Measurements from ENCODE around the gene C4orf54.

C4orf54 gene

GRCh38 chr4:99651811-99652485, 5.7 kb downstream of the C4orf54 start:
- no peak for DNase-seq

- DNase-seq = no peak
These were observed 6.4 kb downstream of the C4orf54 start for GRCh38 chr4:99651016-99651769.

DNA sequence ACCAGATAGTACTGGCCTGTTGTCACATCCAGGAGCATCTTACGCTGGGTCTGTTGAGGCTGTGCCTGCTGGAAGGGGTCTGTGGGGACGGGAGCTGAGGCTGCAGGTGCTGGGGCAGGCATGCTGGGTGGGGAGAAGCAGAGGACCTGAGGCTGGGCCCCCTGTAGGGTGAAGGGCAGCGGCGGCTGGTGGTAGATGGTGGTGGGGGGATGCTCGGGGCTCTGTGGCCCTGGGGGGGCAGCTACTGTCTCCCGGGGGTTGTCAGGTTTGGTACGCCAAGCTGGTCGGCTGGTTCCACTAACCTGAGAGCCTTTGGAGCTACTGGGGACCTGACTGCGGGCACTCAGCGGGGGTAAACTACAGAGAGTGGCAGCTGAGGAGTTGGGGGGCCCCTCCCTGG, 7.8 kb downstream of the C4orf54 start:
- DNase-seq = no peak

GRCh38 chr4:99649208-99649607, 8.4 kb downstream of the C4orf54 start:
- DNase-seq = no peak

- no peak for DNase-seq
These were observed 9.3 kb downstream of the C4orf54 start for GRCh38 chr4:99648321-99648720.

DNA sequence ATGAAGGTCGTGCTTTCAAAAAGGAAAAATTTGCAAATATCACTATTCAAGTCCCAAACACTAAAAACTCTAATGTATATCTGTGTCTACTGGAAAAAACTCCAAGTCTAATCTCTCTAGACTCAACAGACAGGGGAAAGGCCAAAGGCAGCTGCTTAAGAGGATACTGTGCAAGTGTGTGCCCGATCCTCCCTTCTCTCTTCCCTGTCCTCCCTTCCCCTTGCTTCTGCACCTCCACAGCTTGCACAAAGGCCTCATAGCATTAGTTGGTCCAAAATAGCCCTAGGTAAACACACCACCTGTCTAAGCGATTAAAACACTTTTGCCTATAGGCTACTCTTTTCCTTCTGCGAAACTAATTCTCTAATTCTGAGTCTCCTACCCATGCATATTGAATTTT, 10.6 kb downstream of the C4orf54 start:
- no peak for DNase-seq

GRCh38 chr4:99645638-99646037, 12.0 kb downstream of the C4orf54 start:
- no peak for DNase-seq

DNA sequence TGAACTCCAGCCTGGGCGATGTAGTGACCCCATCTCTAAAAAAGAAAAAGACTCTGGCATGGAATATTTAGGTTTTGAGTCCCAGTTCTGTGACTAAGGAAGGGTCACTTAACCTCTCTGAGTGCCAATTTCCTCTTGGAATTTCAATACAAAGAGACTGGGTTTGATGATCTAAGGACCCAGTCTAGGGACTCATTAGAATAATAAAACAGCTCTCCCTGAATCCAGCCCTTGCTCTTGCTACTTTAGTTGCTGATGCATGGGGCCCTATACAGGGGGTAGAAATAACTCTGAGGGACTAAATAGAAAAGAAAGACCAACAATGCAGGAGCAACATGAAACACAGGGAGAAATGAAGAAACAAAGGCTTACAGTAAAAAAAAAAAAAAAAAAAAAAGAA, 12.6 kb downstream of the C4orf54 start:
- no peak for DNase-seq

GRCh38 chr4:99644453-99644852, 13.2 kb downstream of the C4orf54 start:
- DNase-seq = no peak

DNA sequence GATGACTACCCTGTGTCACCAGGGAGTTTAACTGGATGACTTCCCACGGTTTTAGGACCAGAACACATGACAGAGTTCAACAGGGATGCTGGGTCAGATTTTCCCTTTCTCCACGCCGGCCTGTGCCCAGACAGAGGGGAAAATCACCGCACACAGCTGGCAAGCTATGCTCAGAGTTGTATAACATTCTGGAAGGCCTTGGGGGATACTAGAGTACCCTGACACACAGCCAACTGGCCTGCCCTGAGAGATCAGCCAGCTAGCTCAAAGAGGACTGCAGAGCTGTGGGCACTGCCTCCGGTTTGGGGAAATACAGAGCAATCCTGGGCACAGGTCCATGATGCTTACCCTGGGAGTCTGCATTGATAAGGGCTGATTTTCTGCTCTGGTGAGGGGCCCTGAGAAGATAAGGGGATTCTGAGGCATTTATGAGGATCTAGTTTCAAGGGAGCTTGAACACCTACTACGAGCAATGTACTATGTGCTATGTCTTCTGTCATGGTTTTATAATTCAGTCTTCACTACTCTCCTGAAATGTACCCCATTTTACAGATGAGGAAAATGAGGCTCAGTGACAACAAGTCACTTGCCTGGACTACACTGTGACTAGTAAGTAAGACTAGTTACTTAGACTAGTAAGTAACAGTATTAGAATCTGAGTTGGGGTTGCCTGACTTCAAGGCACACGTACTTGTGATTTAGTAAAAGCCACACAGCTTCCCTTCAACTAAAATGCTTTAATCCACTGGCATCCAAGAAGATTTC, 14.7 kb downstream of the C4orf54 start:
- peak in 7 of 14 donors; percentile 5 to 48 (median 30) for DNase-seq

DNA sequence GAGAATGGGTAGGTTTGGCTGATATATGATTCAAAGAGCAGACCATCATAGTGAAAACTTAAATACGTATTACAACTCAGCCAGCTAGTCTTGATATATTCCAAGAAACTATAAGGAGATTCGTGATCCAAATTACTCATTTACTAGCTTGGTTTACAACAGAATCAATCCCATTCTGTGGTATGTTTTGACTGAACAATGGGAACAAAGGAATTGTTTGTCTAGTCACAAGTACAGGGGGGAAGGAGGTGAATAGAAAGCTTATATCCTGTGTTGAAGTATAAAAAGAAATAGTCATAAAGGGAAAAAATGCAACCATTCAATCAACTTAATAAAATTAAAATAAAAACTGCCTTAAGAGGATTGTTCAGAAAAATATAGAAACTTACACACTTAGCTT, 17.0 kb downstream of the C4orf54 start:
- no peak for DNase-seq

- DNase-seq = no peak
These were observed 20.5 kb downstream of the C4orf54 start for GRCh38 chr4:99637174-99637573.

GRCh38 chr4:99636422-99636821, 21.2 kb downstream of the C4orf54 start:
- DNase-seq = no peak

DNA sequence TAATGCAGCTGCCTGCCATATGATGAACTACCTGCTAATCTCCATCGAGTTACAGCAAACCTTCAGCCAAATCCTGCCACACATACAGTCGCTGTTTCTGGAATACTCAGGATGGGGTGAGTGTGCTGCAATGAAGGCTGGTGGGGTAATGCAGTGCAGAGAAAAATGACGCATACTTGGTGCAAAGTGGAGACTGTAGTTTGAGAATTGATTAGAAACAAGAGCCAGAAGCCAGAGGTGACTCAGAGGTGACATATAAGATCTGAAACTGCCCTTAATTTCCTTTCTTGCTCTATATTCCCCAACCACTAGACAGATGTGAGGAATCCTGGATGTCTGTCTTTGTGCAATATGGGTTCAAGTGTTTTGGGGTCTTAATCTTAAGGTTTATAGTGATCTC, 22.0 kb downstream of the C4orf54 start:
- DNase-seq = no peak

GRCh38 chr4:99634742-99635360, 22.8 kb downstream of the C4orf54 start:
- DNase-seq = no peak

DNA sequence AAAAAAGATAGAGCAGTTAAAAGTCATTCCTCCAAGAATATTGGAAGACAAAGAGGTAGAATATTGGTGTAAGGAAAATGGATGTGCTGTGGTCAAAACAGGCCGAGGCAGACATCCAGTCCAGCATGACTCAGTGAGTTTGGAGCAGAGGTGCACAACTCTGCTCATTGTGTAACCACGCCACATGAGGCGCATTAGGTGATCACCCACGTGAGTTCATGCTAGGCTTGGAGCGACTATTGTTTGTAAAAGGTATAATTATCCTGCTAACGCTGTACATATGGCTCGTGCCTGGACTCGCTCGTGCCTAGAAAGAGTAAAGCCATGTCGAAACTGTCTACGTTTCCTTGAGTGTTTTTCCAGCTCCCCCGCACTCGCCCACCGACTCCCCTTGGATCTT, 23.9 kb downstream of the C4orf54 start:
- no peak for DNase-seq

DNA sequence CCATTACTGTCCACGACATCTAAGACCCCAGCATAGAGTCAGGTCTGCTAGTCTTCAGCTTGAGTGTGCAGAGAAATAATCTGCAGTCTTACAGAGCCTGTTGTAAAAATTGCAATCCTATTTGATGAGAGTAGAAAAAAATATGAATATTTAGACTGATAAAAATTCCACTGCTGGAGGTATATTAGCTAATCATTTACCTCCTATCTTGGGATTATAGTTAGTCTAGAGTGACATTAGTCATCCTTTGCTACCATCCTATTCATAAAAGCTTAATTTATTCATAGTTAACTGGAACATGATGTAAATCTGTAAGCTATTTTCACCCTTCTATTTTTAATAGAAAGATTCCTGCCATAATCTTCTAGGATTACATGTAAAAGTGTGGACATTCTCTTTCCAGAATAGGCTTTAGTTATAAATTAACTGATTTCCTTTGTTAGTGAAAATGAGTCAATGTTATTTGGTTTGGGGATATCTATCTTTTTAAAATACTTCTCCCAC, 26.7 kb downstream of the C4orf54 start:
- no peak for DNase-seq

DNA sequence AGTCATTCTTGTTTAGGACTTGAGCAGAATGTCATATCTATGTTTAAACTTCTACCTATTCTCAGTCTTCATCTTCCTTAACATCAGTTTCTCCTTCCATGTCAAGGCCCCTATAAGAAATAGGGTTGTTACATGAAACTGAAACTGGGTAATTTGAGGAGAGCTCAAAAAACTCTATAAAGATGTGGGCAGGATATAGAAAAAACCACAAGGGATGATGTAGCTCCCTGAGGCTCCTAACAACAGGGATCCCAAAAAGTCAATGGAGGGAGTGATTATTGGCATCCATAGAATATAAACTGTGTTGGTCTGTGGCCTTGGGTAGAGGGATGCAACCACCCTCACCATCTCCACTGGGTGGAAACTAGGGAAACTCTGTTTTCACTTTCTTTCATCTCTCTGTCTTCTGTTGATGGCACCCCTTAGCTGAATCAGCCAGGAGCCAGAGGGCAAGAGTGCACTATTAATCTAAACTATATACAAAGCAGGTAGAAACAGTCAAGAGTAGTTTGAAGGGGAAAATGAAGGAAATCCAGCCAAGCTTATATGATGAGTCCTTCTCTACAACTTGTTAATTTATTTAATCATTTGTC, 27.6 kb downstream of the C4orf54 start:
- DNase-seq = no peak

GRCh38 chr4:99628040-99628439, 29.6 kb downstream of the C4orf54 start:
- DNase-seq = no peak

GRCh38 chr4:99625369-99625768, 32.3 kb downstream of the C4orf54 start:
- DNase-seq = no peak

DNA sequence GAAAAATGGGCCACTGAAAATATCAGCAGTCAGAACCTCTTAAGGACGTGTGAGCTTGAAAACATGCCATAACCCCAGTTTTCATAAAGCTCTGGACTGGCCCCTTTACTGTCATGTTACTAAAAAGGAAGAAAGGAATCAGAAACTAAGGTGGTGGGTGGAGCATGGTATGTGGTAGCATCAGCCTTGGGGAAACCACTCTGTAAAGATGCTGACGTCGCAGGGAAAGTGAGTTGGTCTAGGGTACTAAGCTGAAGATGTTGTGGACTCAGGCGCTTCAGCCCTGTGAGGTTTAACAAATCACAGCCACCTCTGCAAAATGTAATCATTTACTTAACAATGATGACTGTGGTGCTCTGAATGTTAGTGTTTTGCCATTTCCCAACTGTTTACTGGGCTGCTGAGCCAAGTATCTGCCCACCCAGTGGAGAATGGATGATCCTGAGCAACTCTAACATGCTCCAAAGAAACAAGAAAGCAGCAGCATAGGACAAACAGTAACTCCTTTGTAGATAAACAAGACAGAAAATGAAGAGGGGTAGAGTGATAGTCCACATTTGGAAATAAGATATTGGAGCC, 33.4 kb downstream of the C4orf54 start:
- DNase-seq = no peak

DNA sequence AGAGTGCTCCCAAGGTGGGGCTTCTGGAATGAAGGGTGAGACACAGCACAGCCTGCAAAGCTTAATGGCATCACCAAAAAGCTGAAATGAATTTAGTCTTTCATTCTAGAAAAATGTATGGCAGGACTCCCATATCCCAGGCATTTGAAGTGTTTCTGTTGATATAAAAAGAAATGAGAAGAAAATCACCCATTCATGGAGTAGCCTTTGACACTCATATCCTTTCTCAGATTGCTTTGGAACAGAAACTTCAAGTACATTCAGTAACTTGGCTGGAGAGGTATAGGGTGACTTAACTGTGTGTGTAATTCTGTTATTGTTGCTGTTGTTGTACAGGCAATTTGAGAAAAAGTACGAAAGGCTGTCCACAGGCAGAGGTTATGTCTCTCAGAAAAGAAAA, 35.3 kb downstream of the C4orf54 start:
- no peak for DNase-seq
